Measurements from ENCODE around the gene SEMA6D.

GRCh38 chr15:47764666-47765065 lies 47.4 kb downstream of the SEMA6D start:
- TF ChIP-seq POLR2AphosphoS5 (IDR thresholded peaks at IDR 0.05) = no peak
- no peak for TF ChIP-seq CTCF (IDR thresholded peaks at IDR 0.05)

Data from gastroesophageal sphincter (tissue), 3 donors.